Upper lobe of left lung (tissue), 6 donors: ENCODE results near the gene CUL9. TPM values are rescaled to one million over a fixed set of nuclear protein-coding genes. Genes with fewer than 3 reads are reported as not detected.

Experiments used
- ATAC-seq, 2 donors: fragments of 200-7000 bp; cut with Tn5 transposase; one replicate each; pipeline ENCODE4 v1.9.1; 2022; ENCODE audit warnings: mild to moderate bottlenecking in 2 of 2, moderate library complexity in 2 of 2; ENCODE audit not compliant: low FRiP score in 2 of 2
- DNase-seq, 2 donors: peaks; one replicate each; pipeline ENCODE4 v3.0.0-alpha.2; 2019 to 2020
- H3K27ac ChIP-seq, 4 donors: fragments of 200-600 bp; sonication (generic); one replicate each; pipeline ENCODE4 v1.5.1; 2016 to 2019
- H3K27me3 ChIP-seq, 4 donors: fragments of 200-600 bp; sonication (generic); one replicate each; pipeline ENCODE4 v1.5.1; 2017 to 2019
- H3K36me3 ChIP-seq, 4 donors: fragments of 200-600 bp; sonication (generic); one replicate each; pipeline ENCODE4 v1.5.1; 2016 to 2019
- H3K4me1 ChIP-seq, 4 donors: fragments of 200-600 bp; sonication (generic); one replicate each; pipeline ENCODE4 v1.5.1; 2018 to 2019
- H3K4me3 ChIP-seq, 4 donors: fragments of 200-600 bp; sonication (generic); one replicate each; pipeline ENCODE4 v1.5.1; 2017 to 2019; ENCODE audit warnings: mild to moderate bottlenecking in 2 of 4, moderate library complexity in 1 of 4
- H3K9me3 ChIP-seq, 4 donors: fragments of 200-600 bp; sonication (generic); one replicate each; pipeline ENCODE4 v1.5.1; 2018 to 2019
- CTCF ChIP-seq, 6 experiments: fragments of 450-650 bp in 4 of 6; fragments of 200-600 bp in 2 of 6; sonication (generic) in 2 of 6; IDR thresholded peaks; one replicate each; pipeline ENCODE4 v1.5.1; 2016 to 2019; ENCODE audit warnings: antibody characterized with exemption in 6 of 6
- EP300 ChIP-seq, 4 donors: sonication (generic); formaldehyde crosslinking; IDR thresholded peaks; one replicate each; pipeline ENCODE4 v1.5.1; 2017; ENCODE audit warnings: antibody characterized with exemption in 4 of 4, control low read depth in 2 of 4
- POLR2A ChIP-seq, 4 donors: fragments of 450-650 bp; IDR thresholded peaks; one replicate each; pipeline ENCODE4 v1.5.1; 2016 to 2017; ENCODE audit warnings: antibody characterized with exemption in 4 of 4, mild to moderate bottlenecking in 2 of 4
- POLR2AphosphoS5 ChIP-seq, 2 donors: sonication (generic); formaldehyde crosslinking; IDR thresholded peaks; one replicate each; pipeline ENCODE4 v1.5.1; 2017; ENCODE audit warnings: antibody characterized with exemption in 2 of 2
- WGBS, 2 donors: methylation state at CpG; one replicate each; pipeline ENCODE4 v1.1.5; 2017 to 2018; 5-methylcytosine and 5-hydroxymethylcytosine counted together
- total RNA-seq, 6 donors: library from RNA; depleted of rRNA in 4 of 6; stranded (reverse); fragments of >200 nt in 4 of 6; gene quantifications; one replicate each; pipeline versions ENCODE4 v1.1.0 to v1.2.1, GENCODE V29; 2016 to 2021
- donor health status: DM: no; HTN: no; CAD: no; lungs with moderate emphysema.
- donor health status: DM: no; HTN: yes; CAD: no; lungs with severe emphysema.

Gene CUL9
- total RNA-seq, 6 donors from 2014 or later, result 26.9 to 105 (median 47.5) TPM

GRCh38 chr6:43248101-43248500, 66.1 kb downstream of the CUL9 start:
- Histone ChIP-seq H3K36me3 (no peaks in the 10 kb centered on the region), H3K27me3 (peaks cover 0 to 20% (median 5%) of the 10 kb centered on the region in 4 donors), H3K9me3 (no peaks in the 10 kb centered on the region), H3K4me1 (peaks cover 7 to 22% (median 9%) of the 10 kb centered on the region in 4 donors), H3K4me3 (no peak overlapping the region), H3K27ac (no peak overlapping the region)
- DNase-seq (no peak), ATAC-seq (no peak)
- 78 to 79% methylated on average over 3 of the region's 3 CpGs for WGBS, 2 donors
- TF ChIP-seq POLR2AphosphoS5 (IDR thresholded peaks at IDR 0.05) (no peak), POLR2A (IDR thresholded peaks at IDR 0.05) (no peak), CTCF (IDR thresholded peaks at IDR 0.05) (no peak), EP300 (IDR thresholded peaks at IDR 0.05) (no peak)

GRCh38 chr6:43248791-43249190, 66.8 kb downstream of the CUL9 start:
- peaks cover 0 to 13% (median 3%) of the 10 kb centered on the region in 4 donors for H3K27me3 ChIP-seq
- H3K4me3 ChIP-seq, result no peak overlapping the region
- ATAC-seq (no peak), DNase-seq (no peak)
- no peak overlapping the region for H3K27ac ChIP-seq
- no peaks in the 10 kb centered on the region for H3K9me3 ChIP-seq
- H3K4me1 ChIP-seq, result peaks cover 7 to 17% (median 9%) of the 10 kb centered on the region in 4 donors
- TF ChIP-seq POLR2A (IDR thresholded peaks at IDR 0.05) (no peak), POLR2AphosphoS5 (IDR thresholded peaks at IDR 0.05) (no peak), EP300 (IDR thresholded peaks at IDR 0.05) (no peak), CTCF (IDR thresholded peaks at IDR 0.05) (no peak)
- no peaks in the 10 kb centered on the region for H3K36me3 ChIP-seq

- peaks cover 0 to 11% (median 2%) of the 10 kb centered on the region in 4 donors for H3K27me3 ChIP-seq
- ATAC-seq, result no peak
Observed at GRCh38 chr6:43250992-43251373, 69.0 kb downstream of the CUL9 start.

DNA sequence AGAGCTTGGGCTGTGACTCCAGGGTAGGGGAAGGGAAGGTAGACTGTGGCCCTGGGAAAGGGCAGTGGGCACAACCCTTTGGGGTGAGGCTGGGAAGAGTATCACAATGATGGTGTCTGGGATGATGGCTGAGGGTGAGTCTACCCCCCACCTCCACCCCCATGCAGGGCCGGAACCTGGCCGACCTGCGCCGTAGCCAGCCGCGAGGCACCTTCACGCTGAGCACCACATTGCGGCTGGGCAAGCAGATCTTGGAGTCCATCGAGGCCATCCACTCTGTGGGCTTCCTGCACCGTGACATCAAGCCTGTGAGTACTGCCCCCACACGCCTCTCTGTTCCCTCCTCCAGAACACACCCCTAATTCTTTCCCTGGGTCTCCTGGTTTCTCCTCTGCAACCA, 71.4 kb downstream of the CUL9 start:
- DNase-seq (peak in 1 of 2 donors; percentile 70), ATAC-seq (no peak)

More at GRCh38 chr6:43250992-43251373, 69.0 kb downstream of the CUL9 start:
- Histone ChIP-seq H3K36me3 (no peaks in the 10 kb centered on the region), H3K4me1 (peaks cover 7 to 17% (median 9%) of the 10 kb centered on the region in 4 donors), H3K4me3 (no peak overlapping the region), H3K9me3 (no peaks in the 10 kb centered on the region), H3K27ac (no peak overlapping the region)
- DNase-seq, result no peak
- 24% methylated on average over 7 to 8 of the region's 8 CpGs for WGBS, 2 donors
- TF ChIP-seq POLR2A (IDR thresholded peaks at IDR 0.05) (no peak), POLR2AphosphoS5 (IDR thresholded peaks at IDR 0.05) (no peak), EP300 (IDR thresholded peaks at IDR 0.05) (no peak)

GRCh38 chr6:43254138-43254817, 72.3 kb downstream of the CUL9 start:
- no peak for TF ChIP-seq POLR2AphosphoS5 (IDR thresholded peaks at IDR 0.05)
- no peak for TF ChIP-seq CTCF (IDR thresholded peaks at IDR 0.05)
- DNase-seq, result peak in 1 of 2 donors; percentile 68
- H3K36me3 ChIP-seq, result no peaks in the 10 kb centered on the region
- H3K27me3 ChIP-seq, result peaks cover 0 to 11% (median 2%) of the 10 kb centered on the region in 4 donors
- no peak overlapping the region for H3K27ac ChIP-seq
- no peaks in the 10 kb centered on the region for H3K4me1 ChIP-seq
- 88 to 93% methylated on average over 7 to 14 of the region's 15 CpGs for WGBS, 2 donors
- peak in 1 of 2 donors; percentile 2 for ATAC-seq
- H3K9me3 ChIP-seq, result no peaks in the 10 kb centered on the region
- H3K4me3 ChIP-seq, result no peak overlapping the region

More for the DNA sequence above, 71.4 kb downstream of the CUL9 start:
- no peak overlapping the region for H3K4me3 ChIP-seq
- H3K27ac ChIP-seq, result no peak overlapping the region
- H3K27me3 ChIP-seq, result peaks cover 0 to 11% (median 2%) of the 10 kb centered on the region in 4 donors
- H3K9me3 ChIP-seq, result no peaks in the 10 kb centered on the region
- TF ChIP-seq EP300 (IDR thresholded peaks at IDR 0.05) (no peak), POLR2AphosphoS5 (IDR thresholded peaks at IDR 0.05) (no peak), CTCF (IDR thresholded peaks at IDR 0.05) (no peak), POLR2A (IDR thresholded peaks at IDR 0.05) (no peak)
- H3K36me3 ChIP-seq, result no peaks in the 10 kb centered on the region
- 89 to 91% methylated on average over 11 of the region's 11 CpGs for WGBS, 2 donors
- H3K4me1 ChIP-seq, result no peaks in the 10 kb centered on the region
